Measurements from ENCODE around the gene HBM. TPM values are rescaled to one million over a fixed set of nuclear protein-coding genes. Genes with fewer than 3 reads are reported as not detected.

Gene HBM
- total and polyA plus RNA-seq, 10 of the 15 experiments (the other 5 are each of a cell fraction or from before 2014, with no cell fraction given), result 0.23 TPM; not detected in 9

DNA sequence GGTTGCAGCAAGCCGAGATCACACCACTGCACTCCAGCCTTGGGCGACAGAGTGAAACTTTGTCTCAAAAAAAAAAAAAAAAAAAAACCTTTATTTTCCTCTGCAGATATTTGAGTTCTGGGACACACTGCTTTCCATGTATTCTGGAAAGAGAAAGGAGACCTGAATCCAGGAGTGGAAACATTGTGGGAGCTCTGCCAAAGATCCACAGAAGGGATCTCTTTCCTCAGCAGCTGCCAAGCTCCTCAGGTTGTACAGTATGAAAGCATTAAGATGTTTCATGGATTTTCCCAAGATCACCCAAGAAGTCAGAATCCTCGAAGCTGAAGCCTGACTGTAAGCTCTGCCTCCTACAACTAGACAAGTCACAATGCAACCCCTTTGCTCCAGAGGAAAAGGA is 40.8 kb upstream of the HBM start:
- Histone ChIP-seq H3K27me3 (replicated peaks in 1 of 2; ENCODE audit: control insufficient read depth in 2 of 2, insufficient read depth in 2 of 2, low read length in 1 of 2) (no peaks in the 10 kb centered on the region), H2AFZ (ENCODE audit: control insufficient read depth, low read depth, low read length) (no peak overlapping the region), H3K27ac (ENCODE audit: control insufficient read depth, insufficient read depth) (no peak overlapping the region), H3K4me1 (ENCODE audit: control insufficient read depth, insufficient read depth, low read length) (peaks cover 1% of the 10 kb centered on the region; the same call in 1 of the 2 replicates), H3K36me3 (ENCODE audit: control insufficient read depth in 2 of 2, insufficient read depth in 2 of 2, low read length in 1 of 2) (no peaks in the 10 kb centered on the region; a peak in 3 of 4 replicates), H4K20me1 (ENCODE audit: control insufficient read depth, insufficient read depth) (no peaks in the 10 kb centered on the region), H3K4me2 (ENCODE audit: control insufficient read depth, insufficient read depth) (no peak overlapping the region), H3K9me3 (replicated peaks; ENCODE audit: control insufficient read depth, insufficient read depth, low read length) (no peaks in the 10 kb centered on the region), H3K79me2 (ENCODE audit: control insufficient read depth, insufficient read depth, low read length) (peaks cover 2% of the 10 kb centered on the region), H3K9ac (ENCODE audit: control insufficient read depth, insufficient read depth, low read length) (no peak overlapping the region), H3K4me3 (no peak overlapping the region)
- CTCF ChIA-PET, result interaction anchor here (1.2 kb wide), 1 partner anchor 18 kb away, joined by 3 read pairs; no protein-coding TSS in a partner anchor
- TF ChIP-seq TARDBP (IDR thresholded peaks at IDR 0.05; ENCODE audit: borderline replicate concordance) (no peak), SREBF2 (IDR thresholded peaks at IDR 0.05; ENCODE audit: low read length) (no peak), CBX5 (IDR thresholded peaks at IDR 0.05; ENCODE audit: low read depth) (no peak), ZNF622 (IDR thresholded peaks at IDR 0.05) (no peak), MEF2A (IDR thresholded peaks at IDR 0.05; ENCODE audit: insufficient read depth, low read depth, low read length) (no peak), STAT3 (IDR thresholded peaks at IDR 0.05; ENCODE audit: low read depth, low read length) (no peak)
- BruUV-seq (replicated peaks), result no TSS peak
- RAD21 ChIA-PET (ENCODE audit: unreplicated experiment), result no interaction called here
- FAIRE-seq, result no peak
- intact Hi-C loops (cut with micrococcal nuclease; ENCODE audit: unreplicated experiment), result no loop called here
- no peak for DNase-seq (ENCODE audit: low read depth, low spot score)
- WGBS (ENCODE audit: insufficient coverage, insufficient replicate concordance, low lambda C conversion rate, missing lambda C conversion rate), result 78% methylated on average over 3 of the region's 3 CpGs
- POLR2A ChIA-PET, result interaction anchor here (0.7 kb wide), 2 partner anchors 13 to 68 kb away, joined by 5 to 7 read pairs; partner anchors contain the start of gene NPRL3
- ATAC-seq, result no peak
- SMC1A ChIA-PET (ENCODE audit: uncharacterized antibody, unreplicated experiment), result no interaction called here
- in situ Hi-C loops (cut with MboI), result no loop called here

DNA sequence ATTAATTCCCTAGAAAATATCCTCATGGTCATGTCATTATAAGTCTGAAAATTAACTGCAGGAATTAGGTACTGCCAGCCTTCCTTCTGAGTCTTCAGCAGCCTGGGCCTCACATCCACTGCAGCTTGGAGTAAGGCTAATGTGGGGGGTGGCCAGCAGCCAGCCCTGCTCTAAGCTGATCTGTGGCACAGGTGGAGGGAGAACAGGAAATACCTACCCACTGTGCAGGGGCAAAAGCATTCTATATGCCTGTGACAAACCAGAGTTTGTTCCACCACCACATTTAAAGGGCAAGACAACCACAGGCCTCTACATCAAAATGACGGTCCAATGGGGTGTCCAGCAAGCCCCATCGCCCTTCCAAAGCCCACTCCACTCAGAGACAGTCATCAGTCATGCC is 36.7 kb upstream of the HBM start:
- intact Hi-C loops (cut with micrococcal nuclease; ENCODE audit: unreplicated experiment), result no loop called here
- Histone ChIP-seq H3K36me3 (ENCODE audit: control insufficient read depth in 2 of 2, insufficient read depth in 2 of 2, low read length in 1 of 2) (no peaks in the 10 kb centered on the region; a peak in 1 of 4 replicates), H3K79me2 (ENCODE audit: control insufficient read depth, insufficient read depth, low read length) (peaks cover 12% of the 10 kb centered on the region), H4K20me1 (ENCODE audit: control insufficient read depth, insufficient read depth) (no peaks in the 10 kb centered on the region), H3K4me1 (ENCODE audit: control insufficient read depth, insufficient read depth, low read length) (peaks cover 11% of the 10 kb centered on the region), H2AFZ (ENCODE audit: control insufficient read depth, low read depth, low read length) (no peak overlapping the region), H3K27ac (ENCODE audit: control insufficient read depth, insufficient read depth) (no peak overlapping the region), H3K4me3 (no peak overlapping the region), H3K9ac (ENCODE audit: control insufficient read depth, insufficient read depth, low read length) (no peak overlapping the region), H3K9me3 (replicated peaks; ENCODE audit: control insufficient read depth, insufficient read depth, low read length) (no peaks in the 10 kb centered on the region; the same call in 2 of the 3 replicates), H3K4me2 (ENCODE audit: control insufficient read depth, insufficient read depth) (no peak overlapping the region), H3K27me3 (replicated peaks in 1 of 2; ENCODE audit: control insufficient read depth in 2 of 2, insufficient read depth in 2 of 2, low read length in 1 of 2) (no peaks in the 10 kb centered on the region)
- no TSS peak for BruUV-seq (replicated peaks)
- in situ Hi-C loops (cut with MboI), result no loop called here
- ATAC-seq (no peak), FAIRE-seq (no peak), DNase-seq (ENCODE audit: low read depth, low spot score) (no peak)
- RAD21 ChIA-PET (ENCODE audit: unreplicated experiment), result no interaction called here
- WGBS (ENCODE audit: insufficient coverage, insufficient replicate concordance, low lambda C conversion rate, missing lambda C conversion rate), result 73% methylated on average over 2 of the region's 2 CpGs
- SMC1A ChIA-PET (ENCODE audit: uncharacterized antibody, unreplicated experiment), result interaction anchor here (0.6 kb wide), 1 partner anchor 98 kb away, joined by 3 read pairs; no protein-coding TSS in a partner anchor
- POLR2A ChIA-PET, result interaction anchor here (0.6 kb wide), 1 partner anchor 9 kb away, joined by 5 read pairs; the partner anchor contains the start of gene NPRL3
- CTCF ChIA-PET, result interaction anchor here (1.7 kb wide), 1 partner anchor 22 kb away, joined by 5 read pairs; no protein-coding TSS in a partner anchor
- TF ChIP-seq SMAD1 (IDR thresholded peaks at IDR 0.05; ENCODE audit: low read depth, partially characterized antibody), result no peak
- no peak for TF ChIP-seq CBFB (IDR thresholded peaks at IDR 0.05; ENCODE audit: low read depth)
- TF ChIP-seq, protein P1, sequence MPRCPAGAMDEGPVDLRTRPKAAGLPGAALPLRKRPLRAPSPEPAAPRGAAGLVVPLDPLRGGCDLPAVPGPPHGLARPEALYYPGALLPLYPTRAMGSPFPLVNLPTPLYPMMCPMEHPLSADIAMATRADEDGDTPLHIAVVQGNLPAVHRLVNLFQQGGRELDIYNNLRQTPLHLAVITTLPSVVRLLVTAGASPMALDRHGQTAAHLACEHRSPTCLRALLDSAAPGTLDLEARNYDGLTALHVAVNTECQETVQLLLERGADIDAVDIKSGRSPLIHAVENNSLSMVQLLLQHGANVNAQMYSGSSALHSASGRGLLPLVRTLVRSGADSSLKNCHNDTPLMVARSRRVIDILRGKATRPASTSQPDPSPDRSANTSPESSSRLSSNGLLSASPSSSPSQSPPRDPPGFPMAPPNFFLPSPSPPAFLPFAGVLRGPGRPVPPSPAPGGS (IDR thresholded peaks at IDR 0.05; ENCODE audit: borderline replicate concordance, insufficient read depth, low read depth, low read length, poor library complexity, severe bottlenecking), result no peak
- no peak for TF ChIP-seq SP1 (IDR thresholded peaks at IDR 0.05; ENCODE audit: low read depth, low read length)
- no peak for TF ChIP-seq FOS (IDR thresholded peaks at IDR 0.05; ENCODE audit: borderline replicate concordance, extremely low read depth, insufficient read length)
- no peak for TF ChIP-seq IRF4 (IDR thresholded peaks at IDR 0.05; ENCODE audit: low read depth, low read length)
- TF ChIP-seq RB1 (IDR thresholded peaks at IDR 0.05; ENCODE audit: borderline replicate concordance), result no peak
- TF ChIP-seq, protein P2, sequence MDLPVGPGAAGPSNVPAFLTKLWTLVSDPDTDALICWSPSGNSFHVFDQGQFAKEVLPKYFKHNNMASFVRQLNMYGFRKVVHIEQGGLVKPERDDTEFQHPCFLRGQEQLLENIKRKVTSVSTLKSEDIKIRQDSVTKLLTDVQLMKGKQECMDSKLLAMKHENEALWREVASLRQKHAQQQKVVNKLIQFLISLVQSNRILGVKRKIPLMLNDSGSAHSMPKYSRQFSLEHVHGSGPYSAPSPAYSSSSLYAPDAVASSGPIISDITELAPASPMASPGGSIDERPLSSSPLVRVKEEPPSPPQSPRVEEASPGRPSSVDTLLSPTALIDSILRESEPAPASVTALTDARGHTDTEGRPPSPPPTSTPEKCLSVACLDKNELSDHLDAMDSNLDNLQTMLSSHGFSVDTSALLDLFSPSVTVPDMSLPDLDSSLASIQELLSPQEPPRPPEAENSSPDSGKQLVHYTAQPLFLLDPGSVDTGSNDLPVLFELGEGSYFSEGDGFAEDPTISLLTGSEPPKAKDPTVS (IDR thresholded peaks at IDR 0.05; ENCODE audit: low read depth, low read length), result no peak
- no peak for TF ChIP-seq HCFC1 (IDR thresholded peaks at IDR 0.05; ENCODE audit: low read length)
- no peak for TF ChIP-seq ESRRA (IDR thresholded peaks at IDR 0.05; ENCODE audit: low read length)
- no peak for TF ChIP-seq JUND (IDR thresholded peaks at IDR 0.05; ENCODE audit: low read depth, low read length)
- TF ChIP-seq CEBPB (IDR thresholded peaks at IDR 0.05; ENCODE audit: borderline replicate concordance in 1 of 2, low read depth in 2 of 2, low read length in 2 of 2), result no peak

Measured in GM12878 (cell line).